ENCODE measurements around the gene BDH2.

Gene BDH2

DNA sequence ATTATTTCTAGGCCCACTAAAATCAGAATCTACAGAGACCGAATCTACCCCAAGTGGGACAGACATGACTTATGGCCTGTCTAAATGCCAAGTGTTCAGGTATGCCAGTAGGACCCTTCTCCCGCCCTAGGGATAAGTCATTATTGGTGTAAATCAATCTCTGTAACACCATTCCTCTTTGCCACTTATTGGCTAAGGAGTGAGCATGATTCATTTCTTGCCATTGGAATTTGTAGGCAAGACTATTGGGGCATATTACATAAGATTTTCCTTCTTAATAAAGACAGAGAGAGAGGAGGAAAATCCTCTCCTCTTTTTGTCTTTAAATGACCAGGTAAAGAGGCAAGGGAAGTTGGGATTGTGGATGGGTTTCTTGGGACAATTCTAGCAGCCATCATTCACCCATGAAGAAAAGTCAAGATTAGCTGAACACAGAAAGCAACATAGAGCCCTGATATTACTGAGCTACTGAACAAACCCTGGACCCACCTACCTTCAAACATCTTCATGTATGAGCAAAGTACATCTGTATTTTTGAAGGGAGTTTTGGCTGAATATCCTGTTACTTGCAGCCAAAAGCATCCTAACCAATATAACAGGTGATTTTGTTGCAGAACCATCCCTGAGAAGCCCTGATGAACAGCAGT is 25.7 kb downstream of the BDH2 start:
- POLR2A ChIA-PET, result no interaction called here
- H3K4me3 ChIP-seq (ENCODE audit: control insufficient read depth in 1 of 7, extremely low read depth in 1 of 7, insufficient read depth in 4 of 7, low read depth in 2 of 7, low read length in 6 of 7), result no peak overlapping the region

GRCh38 chr4:103067841-103068547 is 31.6 kb downstream of the BDH2 start:
- no peak for DNase-seq
- no peaks in the 10 kb centered on the region for H3K9me3 ChIP-seq (ENCODE audit: control extremely low read depth in 1 of 5, control insufficient read depth in 4 of 5, insufficient read depth in 2 of 5, low read depth in 1 of 5, low read length in 4 of 5)
- WGBS (ENCODE audit: insufficient coverage), result no CpG with 5 or more reads among the region's 2 CpGs
- H3K27ac ChIP-seq (ENCODE audit: insufficient read depth in 1 of 2, low read depth in 1 of 2, low read length in 2 of 2, poor library complexity in 1 of 2, severe bottlenecking in 2 of 2), result no peak overlapping the region
- H3K4me1 ChIP-seq (ENCODE audit: control extremely low read depth in 1 of 4, control insufficient read depth in 4 of 4, insufficient read depth in 4 of 4, low read length in 3 of 4), result no peaks in the 10 kb centered on the region
- CTCF ChIA-PET, result no interaction called here
- no peaks in the 10 kb centered on the region for H3K27me3 ChIP-seq (replicated peaks in 2 of 5; ENCODE audit: control insufficient read depth in 4 of 5, insufficient read depth in 5 of 5, low read length in 4 of 5)
- no peak overlapping the region for H3K4me3 ChIP-seq (ENCODE audit: control insufficient read depth in 1 of 7, extremely low read depth in 1 of 7, insufficient read depth in 4 of 7, low read depth in 2 of 7, low read length in 6 of 7)
- POLR2A ChIA-PET, result no interaction called here
- H3K36me3 ChIP-seq (ENCODE audit: control insufficient read depth in 4 of 4, insufficient read depth in 4 of 4, low read length in 3 of 4), result peaks cover 2 to 35% (median 11%) of the 10 kb centered on the region in 4 experiments

More for the DNA sequence above, 25.7 kb downstream of the BDH2 start:
- Histone ChIP-seq H3K27me3 (replicated peaks in 2 of 5; ENCODE audit: control insufficient read depth in 4 of 5, insufficient read depth in 5 of 5, low read length in 4 of 5) (no peaks in the 10 kb centered on the region), H3K36me3 (ENCODE audit: control insufficient read depth in 4 of 4, insufficient read depth in 4 of 4, low read length in 3 of 4) (peaks cover 0 to 14% (median 1%) of the 10 kb centered on the region in 4 experiments), H3K27ac (ENCODE audit: insufficient read depth in 1 of 2, low read depth in 1 of 2, low read length in 2 of 2, poor library complexity in 1 of 2, severe bottlenecking in 2 of 2) (no peak overlapping the region), H3K9me3 (ENCODE audit: control extremely low read depth in 1 of 5, control insufficient read depth in 4 of 5, insufficient read depth in 2 of 5, low read depth in 1 of 5, low read length in 4 of 5) (no peaks in the 10 kb centered on the region), H3K4me1 (ENCODE audit: control extremely low read depth in 1 of 4, control insufficient read depth in 4 of 4, insufficient read depth in 4 of 4, low read length in 3 of 4) (peaks cover 0 to 38% (median 22%) of the 10 kb centered on the region in 4 experiments)
- WGBS (ENCODE audit: insufficient coverage), result no CpG with 5 or more reads among the region's 2 CpGs
- CTCF ChIA-PET, result interaction anchor here (2.2 kb wide), 1 partner anchor 30 kb away, joined by 7 read pairs; no protein-coding TSS in a partner anchor
- no peak for DNase-seq

GRCh38 chr4:103060453-103061148 is 39.0 kb downstream of the BDH2 start:
- ChIA-PET CTCF (interaction anchor here (1.0 kb wide), 1 partner anchor 19 kb away, joined by 3 read pairs; no protein-coding TSS in a partner anchor), POLR2A (no interaction called here)
- 85% methylated on average over 2 of the region's 2 CpGs for WGBS (ENCODE audit: insufficient coverage)

DNA sequence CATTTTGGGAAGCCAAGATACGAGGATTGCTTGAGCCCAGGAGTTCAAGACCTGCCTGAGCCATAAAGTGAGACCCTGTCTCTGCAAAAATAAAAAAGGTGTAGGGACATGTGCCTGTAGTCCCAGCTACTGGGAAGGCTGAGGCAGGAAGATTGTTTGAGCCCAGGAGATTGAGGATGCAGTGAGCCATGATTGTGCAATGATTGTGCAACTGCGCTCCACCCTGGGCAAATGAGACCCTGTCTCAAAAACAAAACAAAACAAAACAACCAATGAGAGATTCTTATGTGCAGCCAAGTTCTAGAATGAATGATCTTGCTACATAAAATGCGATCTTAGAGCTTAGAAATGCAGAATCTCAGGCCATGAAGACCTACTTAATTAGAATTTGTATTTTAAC is 45.6 kb downstream of the BDH2 start:
- ChIA-PET CTCF (interaction anchor here (1.0 to 1.7 kb wide), 2 partner anchors 12 to 38 kb away, joined by 3 to 5 read pairs; no protein-coding TSS in a partner anchor), POLR2A (no interaction called here)
- peaks cover 0 to 2% (median 0%) of the 10 kb centered on the region in 5 experiments for H3K9me3 ChIP-seq (ENCODE audit: control extremely low read depth in 1 of 5, control insufficient read depth in 4 of 5, insufficient read depth in 2 of 5, low read depth in 1 of 5, low read length in 4 of 5)
- H3K36me3 ChIP-seq (ENCODE audit: control insufficient read depth in 4 of 4, insufficient read depth in 4 of 4, low read length in 3 of 4), result peaks cover 3 to 13% (median 4%) of the 10 kb centered on the region in 4 experiments
- H3K4me3 ChIP-seq (ENCODE audit: control insufficient read depth in 1 of 7, extremely low read depth in 1 of 7, insufficient read depth in 4 of 7, low read depth in 2 of 7, low read length in 6 of 7), result no peak overlapping the region
- no peak for DNase-seq
- 100% methylated on average over 2 of the region's 3 CpGs for whole genome bisulfite sequencing (ENCODE audit: insufficient coverage)
- no peaks in the 10 kb centered on the region for H3K4me1 ChIP-seq (ENCODE audit: control extremely low read depth in 1 of 4, control insufficient read depth in 4 of 4, insufficient read depth in 4 of 4, low read length in 3 of 4)
- H3K27me3 ChIP-seq (replicated peaks in 2 of 5; ENCODE audit: control insufficient read depth in 4 of 5, insufficient read depth in 5 of 5, low read length in 4 of 5), result no peaks in the 10 kb centered on the region
- H3K27ac ChIP-seq (ENCODE audit: insufficient read depth in 1 of 2, low read depth in 1 of 2, low read length in 2 of 2, poor library complexity in 1 of 2, severe bottlenecking in 2 of 2), result no peak overlapping the region

More at GRCh38 chr4:103060453-103061148, 39.0 kb downstream of the BDH2 start:
- Histone ChIP-seq H3K9me3 (ENCODE audit: control extremely low read depth in 1 of 5, control insufficient read depth in 4 of 5, insufficient read depth in 2 of 5, low read depth in 1 of 5, low read length in 4 of 5) (no peaks in the 10 kb centered on the region), H3K27me3 (replicated peaks in 2 of 5; ENCODE audit: control insufficient read depth in 4 of 5, insufficient read depth in 5 of 5, low read length in 4 of 5) (no peaks in the 10 kb centered on the region), H3K27ac (ENCODE audit: insufficient read depth in 1 of 2, low read depth in 1 of 2, low read length in 2 of 2, poor library complexity in 1 of 2, severe bottlenecking in 2 of 2) (no peak overlapping the region), H3K4me3 (ENCODE audit: control insufficient read depth in 1 of 7, extremely low read depth in 1 of 7, insufficient read depth in 4 of 7, low read depth in 2 of 7, low read length in 6 of 7) (no peak overlapping the region), H3K4me1 (ENCODE audit: control extremely low read depth in 1 of 4, control insufficient read depth in 4 of 4, insufficient read depth in 4 of 4, low read length in 3 of 4) (no peaks in the 10 kb centered on the region), H3K36me3 (ENCODE audit: control insufficient read depth in 4 of 4, insufficient read depth in 4 of 4, low read length in 3 of 4) (peaks cover 5 to 38% (median 7%) of the 10 kb centered on the region in 4 experiments)
- no peak for DNase-seq

GRCh38 chr4:103052779-103053178 is 46.9 kb downstream of the BDH2 start:
- peaks cover 6 to 26% (median 14%) of the 10 kb centered on the region in 4 experiments for H3K36me3 ChIP-seq (ENCODE audit: control insufficient read depth in 4 of 4, insufficient read depth in 4 of 4, low read length in 3 of 4)
- no peaks in the 10 kb centered on the region for H3K4me1 ChIP-seq (ENCODE audit: control extremely low read depth in 1 of 4, control insufficient read depth in 4 of 4, insufficient read depth in 4 of 4, low read length in 3 of 4)
- H3K27ac ChIP-seq (ENCODE audit: insufficient read depth in 1 of 2, low read depth in 1 of 2, low read length in 2 of 2, poor library complexity in 1 of 2, severe bottlenecking in 2 of 2), result no peak overlapping the region
- POLR2A ChIA-PET, result no interaction called here
- WGBS (ENCODE audit: insufficient coverage), result 100% methylated on average over 1 of the region's 3 CpGs
- no peak overlapping the region for H3K4me3 ChIP-seq (ENCODE audit: control insufficient read depth in 1 of 7, extremely low read depth in 1 of 7, insufficient read depth in 4 of 7, low read depth in 2 of 7, low read length in 6 of 7)
- H3K9me3 ChIP-seq (ENCODE audit: control extremely low read depth in 1 of 5, control insufficient read depth in 4 of 5, insufficient read depth in 2 of 5, low read depth in 1 of 5, low read length in 4 of 5), result peaks cover 0 to 2% (median 0%) of the 10 kb centered on the region in 5 experiments
- no peaks in the 10 kb centered on the region for H3K27me3 ChIP-seq (replicated peaks in 2 of 5; ENCODE audit: control insufficient read depth in 4 of 5, insufficient read depth in 5 of 5, low read length in 4 of 5)
- DNase-seq, result no peak
- CTCF ChIA-PET, result interaction anchor here (1.0 to 1.6 kb wide), 4 partner anchors 9 to 41 kb away, joined by 3 to 5 read pairs (median 4); no protein-coding TSS in a partner anchor

- no peak overlapping the region for H3K4me3 ChIP-seq (ENCODE audit: control insufficient read depth in 1 of 7, extremely low read depth in 1 of 7, insufficient read depth in 4 of 7, low read depth in 2 of 7, low read length in 6 of 7)
- no peak for DNase-seq
- no peaks in the 10 kb centered on the region for H3K4me1 ChIP-seq (ENCODE audit: control extremely low read depth in 1 of 4, control insufficient read depth in 4 of 4, insufficient read depth in 4 of 4, low read length in 3 of 4)
- ChIA-PET POLR2A (no interaction called here), CTCF (interaction anchor here (1.0 to 1.6 kb wide), 5 partner anchors 9 to 42 kb away, joined by 3 to 5 read pairs (median 3); no protein-coding TSS in a partner anchor)
- H3K27ac ChIP-seq (ENCODE audit: insufficient read depth in 1 of 2, low read depth in 1 of 2, low read length in 2 of 2, poor library complexity in 1 of 2, severe bottlenecking in 2 of 2), result no peak overlapping the region
- H3K27me3 ChIP-seq (replicated peaks in 2 of 5; ENCODE audit: control insufficient read depth in 4 of 5, insufficient read depth in 5 of 5, low read length in 4 of 5), result no peaks in the 10 kb centered on the region
- peaks cover 0 to 2% (median 0%) of the 10 kb centered on the region in 5 experiments for H3K9me3 ChIP-seq (ENCODE audit: control extremely low read depth in 1 of 5, control insufficient read depth in 4 of 5, insufficient read depth in 2 of 5, low read depth in 1 of 5, low read length in 4 of 5)
- H3K36me3 ChIP-seq (ENCODE audit: control insufficient read depth in 4 of 4, insufficient read depth in 4 of 4, low read length in 3 of 4), result peaks cover 9 to 28% (median 16%) of the 10 kb centered on the region in 4 experiments
- WGBS (ENCODE audit: insufficient coverage), result no CpG with 5 or more reads among the region's 3 CpGs
These were observed 47.5 kb downstream of the BDH2 start for GRCh38 chr4:103052145-103052544.

All from common myeloid progenitor, CD34-positive (primary cell).